Naive B cell (primary cell): ENCODE data around the gene GNAL. TPM values are rescaled to one million over a fixed set of nuclear protein-coding genes. Genes with fewer than 3 reads are reported as not detected.

Source experiments
- ATAC-seq, 2 donors: fragments of 150-1000 bp; cut with Tn5 transposase; 2 replicates each; pipeline ENCODE4 v1.10.0; 2021; ENCODE audit warnings: low read depth in 2 of 2, mild to moderate bottlenecking in 2 of 2, moderate library complexity in 2 of 2
- DNase-seq: peaks from one replicate; pipeline ENCODE4 v3.0.0; 2022
- H3K27ac Mint-ChIP-seq, 6 donors: one replicate each; pipeline ENCODE4 v1.8.0; 2020 to 2022; ENCODE audit warnings: mild to moderate bottlenecking in 6 of 6, mixed read lengths in 6 of 6, moderate library complexity in 5 of 6, inconsistent platforms in 2 of 6
- H3K27me3 Mint-ChIP-seq, 3 donors: one replicate each; pipeline ENCODE4 v1.8.0; 2021 to 2022; ENCODE audit warnings: mixed read lengths in 3 of 3, mild to moderate bottlenecking in 1 of 3
- H3K36me3 Mint-ChIP-seq, 2 donors: one replicate each; pipeline ENCODE4 v1.8.0; 2020 to 2022; ENCODE audit warnings: mixed read lengths in 2 of 2, inconsistent platforms in 1 of 2, mild to moderate bottlenecking in 1 of 2
- H3K4me1 Mint-ChIP-seq, 3 donors: one replicate each; pipeline ENCODE4 v1.8.0; 2020 to 2022; ENCODE audit warnings: mixed read lengths in 3 of 3, inconsistent platforms in 1 of 3, mild to moderate bottlenecking in 1 of 3, moderate library complexity in 1 of 3
- H3K4me3 Mint-ChIP-seq, 8 donors: one replicate each; pipeline ENCODE4 v1.8.0; 2020 to 2022; ENCODE audit warnings: mild to moderate bottlenecking in 8 of 8, mixed read lengths in 8 of 8, moderate library complexity in 8 of 8, inconsistent platforms in 2 of 8
- H3K9me3 Mint-ChIP-seq, 7 donors: one replicate each; pipeline ENCODE4 v1.8.0; 2020 to 2022; ENCODE audit warnings: mixed read lengths in 7 of 7, mild to moderate bottlenecking in 5 of 7, inconsistent platforms in 2 of 7, moderate library complexity in 1 of 7
- polyA plus RNA-seq, 6 donors: library from polyadenylated mRNA; unstranded; fragments of 300-500 nt; fragmentation: Illumina TruSeq; gene quantifications; one replicate each; pipeline ENCODE4 v1.2.3, GENCODE V29; 2021; ENCODE audit warnings: low read depth in 6 of 6

Gene GNAL
- polyA plus RNA-seq, 6 donors from 2014 or later = 0.05 to 0.48 (median 0.14) TPM; not detected in 2

- Mint-ChIP-seq H3K4me3 (no peak overlapping the region), H3K4me1 (peaks cover 0 to 2% (median under 1%) of the 10 kb centered on the region in 3 donors), H3K27me3 (peaks cover 0 to 9% (median 8%) of the 10 kb centered on the region in 3 donors), H3K9me3 (peaks cover 0 to 2% (median 0%) of the 10 kb centered on the region in 7 donors), H3K36me3 (peaks cover 7 to 12% of the 10 kb centered on the region in 2 donors), H3K27ac (peak overlapping the region in 1 of 6 donors; percentile 90)
- ATAC-seq (no peak), DNase-seq (no peak)
Measured at GRCh38 chr18:11873670-11874340, 184.7 kb downstream of the GNAL start.

GRCh38 chr18:11874676-11875075 lies 185.6 kb downstream of the GNAL start:
- Mint-ChIP-seq H3K36me3 (peaks cover 7 to 12% of the 10 kb centered on the region in 2 donors), H3K4me1 (peaks cover 0 to 5% (median 0%) of the 10 kb centered on the region in 3 donors), H3K27me3 (peaks cover 0 to 9% (median 8%) of the 10 kb centered on the region in 3 donors), H3K4me3 (no peak overlapping the region), H3K9me3 (peaks cover 0 to 2% (median 0%) of the 10 kb centered on the region in 7 donors), H3K27ac (peak overlapping the region in 1 of 6 donors; percentile 40)
- ATAC-seq (no peak), DNase-seq (no peak)

- no peak for DNase-seq
- peaks cover 0 to 6% (median 0%) of the 10 kb centered on the region in 3 donors for H3K27me3 Mint-ChIP-seq
- H3K36me3 Mint-ChIP-seq = peaks cover 8 to 12% of the 10 kb centered on the region in 2 donors
- no peak overlapping the region for H3K4me3 Mint-ChIP-seq
- H3K4me1 Mint-ChIP-seq = peaks cover 10 to 26% (median 14%) of the 10 kb centered on the region in 3 donors
- no peak for ATAC-seq
- H3K27ac Mint-ChIP-seq = peak overlapping the region in 1 of 6 donors; percentile 53
- peaks cover 0 to 2% (median 0%) of the 10 kb centered on the region in 7 donors for H3K9me3 Mint-ChIP-seq
Measured at GRCh38 chr18:11877497-11878135, 188.6 kb downstream of the GNAL start.

- ATAC-seq (no peak), DNase-seq (no peak)
- Mint-ChIP-seq H3K4me1 (peaks cover 26 to 57% (median 40%) of the 10 kb centered on the region in 3 donors), H3K36me3 (peaks cover 2 to 15% of the 10 kb centered on the region in 2 donors), H3K27ac (peak overlapping the region in 3 of 6 donors; percentile 72 to 82 (median 79)), H3K27me3 (no peaks in the 10 kb centered on the region), H3K9me3 (no peaks in the 10 kb centered on the region), H3K4me3 (peak overlapping the region in 3 of 8 donors; percentile 36 to 84 (median 79))
Measured at GRCh38 chr18:11880586-11881304, 191.7 kb downstream of the GNAL start.

GRCh38 chr18:11882636-11883035 lies 193.6 kb downstream of the GNAL start:
- Mint-ChIP-seq H3K27me3 (no peaks in the 10 kb centered on the region), H3K4me1 (peaks cover 26 to 56% (median 40%) of the 10 kb centered on the region in 3 donors), H3K27ac (peak overlapping the region in 5 of 6 donors; percentile 63 to 91 (median 82)), H3K9me3 (no peaks in the 10 kb centered on the region), H3K4me3 (peak overlapping the region in 5 of 8 donors; percentile 24 to 77 (median 53)), H3K36me3 (peaks cover 7 to 18% of the 10 kb centered on the region in 2 donors)
- DNase-seq = no peak
- ATAC-seq = no peak

GRCh38 chr18:11883153-11883552 lies 194.1 kb downstream of the GNAL start:
- H3K4me3 Mint-ChIP-seq = peak overlapping the region in 7 of 8 donors; percentile 10 to 70 (median 46)
- peaks cover 26 to 56% (median 40%) of the 10 kb centered on the region in 3 donors for H3K4me1 Mint-ChIP-seq
- no peaks in the 10 kb centered on the region for H3K27me3 Mint-ChIP-seq
- peak overlapping the region; percentile 21 to 91 (median 82) for H3K27ac Mint-ChIP-seq
- DNase-seq (peak; percentile 79), ATAC-seq (peak; percentile 96 to 97)
- H3K36me3 Mint-ChIP-seq = peaks cover 11 to 21% of the 10 kb centered on the region in 2 donors
- H3K9me3 Mint-ChIP-seq = no peaks in the 10 kb centered on the region

- ATAC-seq (no peak), DNase-seq (no peak)
- peak overlapping the region; percentile 81 to 96 (median 90) for H3K27ac Mint-ChIP-seq
Measured at GRCh38 chr18:11884396-11885030, 195.4 kb downstream of the GNAL start.

GRCh38 chr18:11885278-11885947 lies 196.3 kb downstream of the GNAL start:
- H3K4me1 Mint-ChIP-seq = peaks cover 26 to 52% (median 40%) of the 10 kb centered on the region in 3 donors

More at GRCh38 chr18:11884396-11885030, 195.4 kb downstream of the GNAL start:
- Mint-ChIP-seq H3K4me3 (peak overlapping the region in 7 of 8 donors; percentile 9 to 83 (median 53)), H3K36me3 (peaks cover 11 to 24% of the 10 kb centered on the region in 2 donors), H3K9me3 (no peaks in the 10 kb centered on the region), H3K27me3 (no peaks in the 10 kb centered on the region), H3K4me1 (peaks cover 26 to 55% (median 40%) of the 10 kb centered on the region in 3 donors)

GRCh38 chr18:11886577-11887110 lies 197.6 kb downstream of the GNAL start:
- Mint-ChIP-seq H3K36me3 (peaks cover 11 to 29% of the 10 kb centered on the region in 2 donors), H3K9me3 (no peaks in the 10 kb centered on the region), H3K4me1 (peaks cover 20 to 41% (median 28%) of the 10 kb centered on the region in 3 donors), H3K27me3 (no peaks in the 10 kb centered on the region), H3K4me3 (no peak overlapping the region), H3K27ac (peak overlapping the region in 1 of 6 donors; percentile 11)
- DNase-seq = no peak
- ATAC-seq = no peak

More at GRCh38 chr18:11885278-11885947, 196.3 kb downstream of the GNAL start:
- Mint-ChIP-seq H3K27ac (peak overlapping the region in 5 of 6 donors; percentile 11 to 90 (median 81)), H3K4me3 (peak overlapping the region in 1 of 8 donors; percentile 25), H3K36me3 (peaks cover 11 to 25% of the 10 kb centered on the region in 2 donors), H3K9me3 (no peaks in the 10 kb centered on the region), H3K27me3 (no peaks in the 10 kb centered on the region)
- no peak for ATAC-seq
- DNase-seq = no peak

GRCh38 chr18:11887328-11888128 lies 198.5 kb downstream of the GNAL start:
- no peak for ATAC-seq
- H3K27me3 Mint-ChIP-seq = no peaks in the 10 kb centered on the region
- H3K4me3 Mint-ChIP-seq = no peak overlapping the region
- peaks cover 16 to 33% (median 27%) of the 10 kb centered on the region in 3 donors for H3K4me1 Mint-ChIP-seq
- H3K36me3 Mint-ChIP-seq = peaks cover 11 to 29% of the 10 kb centered on the region in 2 donors
- no peaks in the 10 kb centered on the region for H3K9me3 Mint-ChIP-seq
- no peak for DNase-seq
- H3K27ac Mint-ChIP-seq = peak overlapping the region in 3 of 6 donors; percentile 24 to 91 (median 32)

- DNase-seq (no peak), ATAC-seq (no peak)
- Mint-ChIP-seq H3K4me1 (peaks cover 12 to 28% (median 20%) of the 10 kb centered on the region in 3 donors), H3K9me3 (no peaks in the 10 kb centered on the region), H3K4me3 (no peak overlapping the region), H3K27ac (peak overlapping the region in 1 of 6 donors; percentile 29), H3K27me3 (no peaks in the 10 kb centered on the region), H3K36me3 (peaks cover 21 to 30% of the 10 kb centered on the region in 2 donors)
Measured at GRCh38 chr18:11888726-11889125, 199.7 kb downstream of the GNAL start.
